ENCODE results near the gene INTS15. TPM values are rescaled to one million over a fixed set of nuclear protein-coding genes. Genes with fewer than 3 reads are reported as not detected.

The INTS15 gene
- total and polyA plus RNA-seq, 9 of the 15 experiments (the other 6 are each of a cell fraction or from before 2014, with no cell fraction given), result 0.52 to 28.9 (median 11.6) TPM

DNA sequence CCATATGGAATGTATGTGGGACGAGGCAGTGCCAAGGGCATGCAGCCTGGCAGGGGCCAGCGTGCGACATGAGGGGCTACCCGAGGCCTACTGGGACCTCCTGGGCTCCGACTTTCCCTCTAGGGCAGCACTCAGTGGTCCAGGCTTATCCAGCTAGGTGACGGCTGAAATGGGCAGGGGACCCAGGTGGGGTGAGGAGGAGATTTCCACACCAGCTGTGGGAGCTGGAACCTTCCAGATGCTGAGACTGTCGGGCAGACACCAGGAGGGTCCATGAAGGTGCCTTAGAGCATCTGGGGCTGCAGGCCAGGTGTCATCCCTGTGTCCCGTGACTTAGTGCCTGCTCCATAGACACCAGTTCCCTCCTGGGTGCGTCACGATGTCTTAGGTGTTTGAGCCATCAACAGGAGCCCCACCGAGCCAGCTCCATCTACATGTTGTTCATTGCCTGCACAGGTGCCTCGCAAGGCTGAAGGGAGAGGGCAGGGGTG, 60.7 kb downstream of the INTS15 start:
- ChIA-PET POLR2A (interaction anchor here (1.8 kb wide), 1 partner anchor 12 kb away, joined by 5 read pairs; no protein-coding TSS in a partner anchor), CTCF (ENCODE audit: low intra/inter-chr PET ratio) (no interaction called here)
- BruUV-seq (replicated peaks), result no TSS peak
- peaks cover 82% of the 10 kb centered on the region; the same call in 2 of the 3 replicates for H3K36me3 ChIP-seq (ENCODE audit: control insufficient read depth, insufficient read depth, low read length)
- H3K4me1 ChIP-seq (replicated peaks in 1 of 2; ENCODE audit: control insufficient read depth in 2 of 2, insufficient read depth in 2 of 2, low read length in 2 of 2), result peaks cover 0 to under 1% of the 10 kb centered on the region in 2 experiments; a peak in 2 of 5 replicates
- ATAC-seq (no peak), FAIRE-seq (no peak), DNase-seq (ENCODE audit: extremely low read depth in 1 of 4, low spot score in 3 of 4) (peak in 1 of 4 experiments; percentile 9)
- H3K9ac ChIP-seq (ENCODE audit: insufficient read depth in 1 of 2, low read depth in 2 of 2, low read length in 2 of 2), result no peak overlapping the region
- H3K9me1 ChIP-seq (ENCODE audit: control insufficient read depth, insufficient read depth, low read length), result no peaks in the 10 kb centered on the region
- 0 out of 3 replicates have a peak, but pooled peaks cover 7% of the 10 kb centered on the region for H3K79me2 ChIP-seq (ENCODE audit: control insufficient read depth, insufficient read depth, low read length)
- intact Hi-C loops (cut with micrococcal nuclease), result no loop called here
- H3K9me3 ChIP-seq (replicated peaks; ENCODE audit: control insufficient read depth, insufficient read depth, low read depth, low read length), result peaks cover 12% of the 10 kb centered on the region
- H3K4me3 ChIP-seq, result no peak overlapping the region
- no peak overlapping the region for H2AFZ ChIP-seq (ENCODE audit: low read depth, low read length)
- no peaks in the 10 kb centered on the region for H3K27me3 ChIP-seq (ENCODE audit: control insufficient read depth in 2 of 2, insufficient read depth in 2 of 2, low read length in 2 of 2)
- H3K27ac ChIP-seq (ENCODE audit: extremely low read depth, low read depth, low read length), result no peak overlapping the region
- in situ Hi-C loops (cut with MboI), result no loop called here
- WGBS (ENCODE audit: insufficient coverage, low coverage, missing lambda C conversion rate), result 98% methylated on average over 11 of the region's 12 CpGs
- H4K20me1 ChIP-seq (replicated peaks; ENCODE audit: control insufficient read depth, insufficient read depth, low read length), result no peaks in the 10 kb centered on the region
- no peak overlapping the region for H3K4me2 ChIP-seq (ENCODE audit: insufficient read depth, low read length)
- TF ChIP-seq, protein P1, sequence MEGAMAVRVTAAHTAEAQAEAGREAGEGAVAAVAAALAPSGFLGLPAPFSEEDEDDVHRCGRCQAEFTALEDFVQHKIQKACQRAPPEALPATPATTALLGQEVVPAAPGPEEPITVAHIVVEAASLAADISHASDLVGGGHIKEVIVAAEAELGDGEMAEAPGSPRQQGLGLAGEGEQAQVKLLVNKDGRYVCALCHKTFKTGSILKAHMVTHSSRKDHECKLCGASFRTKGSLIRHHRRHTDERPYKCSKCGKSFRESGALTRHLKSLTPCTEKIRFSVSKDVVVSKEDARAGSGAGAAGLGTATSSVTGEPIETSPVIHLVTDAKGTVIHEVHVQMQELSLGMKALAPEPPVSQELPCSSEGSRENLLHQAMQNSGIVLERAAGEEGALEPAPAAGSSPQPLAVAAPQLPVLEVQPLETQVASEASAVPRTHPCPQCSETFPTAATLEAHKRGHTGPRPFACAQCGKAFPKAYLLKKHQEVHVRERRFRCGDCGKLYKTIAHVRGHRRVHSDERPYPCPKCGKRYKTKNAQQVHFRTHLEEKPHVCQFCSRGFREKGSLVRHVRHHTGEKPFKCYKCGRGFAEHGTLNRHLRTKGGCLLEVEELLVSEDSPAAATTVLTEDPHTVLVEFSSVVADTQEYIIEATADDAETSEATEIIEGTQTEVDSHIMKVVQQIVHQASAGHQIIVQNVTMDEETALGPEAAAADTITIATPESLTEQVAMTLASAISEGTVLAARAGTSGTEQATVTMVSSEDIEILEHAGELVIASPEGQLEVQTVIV (CRISPR knock-in tag; IDR thresholded peaks at IDR 0.05; ENCODE audit: borderline replicate concordance), result no peak
- TF ChIP-seq ZNF140 (CRISPR knock-in tag; IDR thresholded peaks at IDR 0.05) (no peak), ARID3B (CRISPR knock-in tag; IDR thresholded peaks at IDR 0.05; ENCODE audit: borderline replicate concordance) (no peak), CTCF (IDR thresholded peaks at IDR 0.05 in 2 of 3, conservative IDR thresholded peaks at IDR 0.05 in 1 of 3; ENCODE audit: insufficient read depth in 2 of 3, low read depth in 1 of 3, low read length in 3 of 3) (no peak), CHD4 (IDR thresholded peaks at IDR 0.05; ENCODE audit: insufficient read depth, insufficient replicate concordance, low read depth, low read length, poor library complexity, severe bottlenecking) (no peak), NCOR1 (IDR thresholded peaks at IDR 0.05) (no peak), GABPA (tag; conservative IDR thresholded peaks at IDR 0.05; ENCODE audit: low read depth) (no peak), ZBTB34 (CRISPR knock-in tag; IDR thresholded peaks at IDR 0.05) (no peak), TFE3 (CRISPR knock-in tag; IDR thresholded peaks at IDR 0.05) (no peak)
- TF ChIP-seq, protein P2, sequence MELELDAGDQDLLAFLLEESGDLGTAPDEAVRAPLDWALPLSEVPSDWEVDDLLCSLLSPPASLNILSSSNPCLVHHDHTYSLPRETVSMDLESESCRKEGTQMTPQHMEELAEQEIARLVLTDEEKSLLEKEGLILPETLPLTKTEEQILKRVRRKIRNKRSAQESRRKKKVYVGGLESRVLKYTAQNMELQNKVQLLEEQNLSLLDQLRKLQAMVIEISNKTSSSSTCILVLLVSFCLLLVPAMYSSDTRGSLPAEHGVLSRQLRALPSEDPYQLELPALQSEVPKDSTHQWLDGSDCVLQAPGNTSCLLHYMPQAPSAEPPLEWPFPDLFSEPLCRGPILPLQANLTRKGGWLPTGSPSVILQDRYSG (tag; conservative IDR thresholded peaks at IDR 0.05; ENCODE audit: low read depth), result no peak

All from K562 (cell line).